ENCODE measurements around the gene MGAT1. TPM values are rescaled to one million over a fixed set of nuclear protein-coding genes. Genes with fewer than 3 reads are reported as not detected.

MGAT1 gene
- total RNA-seq, 2 donors from 2014 or later, result 101 to 115 TPM

- Histone ChIP-seq H3K9ac (ENCODE audit: low read depth in 2 of 2, low read length in 2 of 2) (peak overlapping the region in 1 of 2 donors; percentile 12), H3K4me1 (no peaks in the 10 kb centered on the region), H3K27me3 (no peaks in the 10 kb centered on the region), H3K36me3 (no peaks in the 10 kb centered on the region), H3K4me3 (no peak overlapping the region), H3K27ac (peak overlapping the region; percentile 50), H3K9me3 (no peaks in the 10 kb centered on the region)
- peak; percentile 72 for DNase-seq
- TF ChIP-seq CTCF (IDR thresholded peaks at IDR 0.05), result no peak
- intact Hi-C loops (cut with DNase I), result no loop called here
Observed at GRCh38 chr5:180825768-180826525, 23.3 kb upstream of the MGAT1 start.

- H3K9ac ChIP-seq (ENCODE audit: low read depth in 2 of 2, low read length in 2 of 2), result no peak overlapping the region
- intact Hi-C loops (cut with DNase I), result no loop called here
- H3K4me1 ChIP-seq, result no peaks in the 10 kb centered on the region
- no peak overlapping the region for H3K27ac ChIP-seq
- DNase-seq, result peak; percentile 19
- no peaks in the 10 kb centered on the region for H3K27me3 ChIP-seq
- no peak overlapping the region for H3K4me3 ChIP-seq
- no peaks in the 10 kb centered on the region for H3K9me3 ChIP-seq
- H3K36me3 ChIP-seq, result no peaks in the 10 kb centered on the region
- no peak for TF ChIP-seq CTCF (IDR thresholded peaks at IDR 0.05)
Observed at GRCh38 chr5:180824630-180825476, 22.2 kb upstream of the MGAT1 start.

- H3K27me3 ChIP-seq, result no peaks in the 10 kb centered on the region
- peak; percentile 8 for DNase-seq
- H3K9ac ChIP-seq (ENCODE audit: low read depth in 2 of 2, low read length in 2 of 2), result no peak overlapping the region
- no peaks in the 10 kb centered on the region for H3K4me1 ChIP-seq
- no peak overlapping the region for H3K27ac ChIP-seq
- intact Hi-C loops (cut with DNase I), result no loop called here
- no peak overlapping the region for H3K4me3 ChIP-seq
- no peaks in the 10 kb centered on the region for H3K36me3 ChIP-seq
- H3K9me3 ChIP-seq, result no peaks in the 10 kb centered on the region
- TF ChIP-seq CTCF (IDR thresholded peaks at IDR 0.05), result no peak
Observed at GRCh38 chr5:180823940-180824629, 21.5 kb upstream of the MGAT1 start.

GRCh38 chr5:180823346-180823745 lies 20.7 kb upstream of the MGAT1 start:
- Histone ChIP-seq H3K36me3 (no peaks in the 10 kb centered on the region), H3K4me3 (no peak overlapping the region), H3K27me3 (no peaks in the 10 kb centered on the region), H3K9me3 (no peaks in the 10 kb centered on the region), H3K27ac (no peak overlapping the region), H3K9ac (ENCODE audit: low read depth in 2 of 2, low read length in 2 of 2) (no peak overlapping the region), H3K4me1 (no peaks in the 10 kb centered on the region)
- TF ChIP-seq CTCF (IDR thresholded peaks at IDR 0.05), result no peak
- intact Hi-C loops (cut with DNase I), result no loop called here
- no peak for DNase-seq

GRCh38 chr5:180821538-180821937 lies 18.9 kb upstream of the MGAT1 start:
- Histone ChIP-seq H3K4me1 (no peaks in the 10 kb centered on the region), H3K4me3 (no peak overlapping the region), H3K27ac (peak overlapping the region; percentile 2), H3K27me3 (no peaks in the 10 kb centered on the region), H3K9me3 (no peaks in the 10 kb centered on the region), H3K36me3 (no peaks in the 10 kb centered on the region), H3K9ac (ENCODE audit: low read depth in 2 of 2, low read length in 2 of 2) (no peak overlapping the region)
- intact Hi-C loops (cut with DNase I), result no loop called here
- TF ChIP-seq CTCF (IDR thresholded peaks at IDR 0.05), result no peak
- DNase-seq, result peak; percentile 4
